IMR-90 (cell line): ENCODE measurements around the gene UTY. TPM values are rescaled to one million over a fixed set of nuclear protein-coding genes. Genes with fewer than 3 reads are reported as not detected.

Experiments
- ATAC-seq: fragments of 200-7000 bp; cut with Tn5 transposase; 2 replicates; pipeline ENCODE4 v1.9.1; 2020; ENCODE audit warnings: low read depth, mild to moderate bottlenecking, moderate library complexity
- BruUV-seq: library from RNA; stranded (reverse); fragments of 400-500 nt; replicated peaks from 2 replicates; lab custom pipeline; 2021; lab: Mats Ljungman, UMichigan
- CTCF ChIA-PET: fragments of 300-600 bp; formaldehyde crosslinking; extraction: SDS; loops from one replicate; lab custom pipeline; 2021; ENCODE audit warnings: antibody characterized with exemption; lab: Yijun Ruan, JAX
- POLR2A ChIA-PET: fragments of 300-600 bp; sonication (Branson Sonifier 250); formaldehyde crosslinking; loops from one replicate; lab custom pipeline; 2022; ENCODE audit warnings: antibody characterized with exemption; ENCODE audit not compliant: unreplicated experiment; lab: Charles Lee
- DNase-seq: peaks from one replicate; pipeline ENCODE4 v3.0.0; 2013
- H2AFZ ChIP-seq: replicated peaks from 2 replicates; pipeline ENCODE3; 2013; ENCODE audit warnings: low read length, mild to moderate bottlenecking; ENCODE audit not compliant: poor library complexity
- H2AK5ac ChIP-seq: 2 replicates; pipeline ENCODE4 v1.6.1; 2013; ENCODE audit warnings: low read depth, low read length, inconsistent platforms
- H2AK9ac ChIP-seq: replicated peaks from 2 replicates; pipeline ENCODE3; 2013; ENCODE audit warnings: mild to moderate bottlenecking, low read depth, low read length, moderate library complexity; ENCODE audit not compliant: poor library complexity
- H2BK120ac ChIP-seq: 2 replicates; pipeline ENCODE4 v1.6.1; 2013; ENCODE audit warnings: low read depth, low read length, inconsistent platforms
- H2BK15ac ChIP-seq: 3 replicates; pipeline ENCODE4 v1.6.1; 2013; ENCODE audit warnings: low read depth, low read length, inconsistent platforms
- H2BK20ac ChIP-seq: 2 replicates; pipeline ENCODE4 v1.6.1; 2013; ENCODE audit warnings: low read depth, mild to moderate bottlenecking, inconsistent platforms, low read length, moderate library complexity
- H2BK5ac ChIP-seq: 2 replicates; pipeline ENCODE4 v1.6.1; 2013; ENCODE audit warnings: mild to moderate bottlenecking, low read depth, low read length, inconsistent platforms; ENCODE audit not compliant: poor library complexity, severe bottlenecking
- H3K14ac ChIP-seq: replicated peaks from 2 replicates; pipeline ENCODE4 v1.6.1; 2013; ENCODE audit warnings: low read depth, low read length, inconsistent platforms
- H3K18ac ChIP-seq: 2 replicates; pipeline ENCODE4 v1.6.1; 2013; ENCODE audit warnings: low read depth, low read length, control low read depth
- H3K23ac ChIP-seq: 2 replicates; pipeline ENCODE4 v1.6.1; 2013; ENCODE audit warnings: low read depth, low read length, inconsistent platforms
- H3K27ac ChIP-seq: 2 replicates; pipeline ENCODE4 v1.5.1; 2013; ENCODE audit warnings: mild to moderate bottlenecking, control low read depth, low read length; ENCODE audit not compliant: insufficient read depth
- H3K27me3 ChIP-seq: 2 replicates; pipeline ENCODE4 v1.6.1; 2013; ENCODE audit warnings: low read length; ENCODE audit not compliant: control insufficient read depth, insufficient read depth
- H3K36me3 ChIP-seq: 2 replicates; pipeline ENCODE4 v1.6.1; 2013; ENCODE audit warnings: low read length, mixed read lengths; ENCODE audit not compliant: control insufficient read depth, insufficient read depth
- H3K4ac ChIP-seq: 2 replicates; pipeline ENCODE4 v1.6.1; 2013; ENCODE audit warnings: low read depth, low read length, inconsistent platforms
- H3K4me1 ChIP-seq: 2 replicates; pipeline ENCODE4 v1.6.1; 2013; ENCODE audit warnings: low read length, mixed read lengths; ENCODE audit not compliant: control insufficient read depth, insufficient read depth
- H3K4me2 ChIP-seq: 2 replicates; pipeline ENCODE4 v1.6.1; 2013; ENCODE audit warnings: low read depth, mild to moderate bottlenecking, control low read depth, low read length, moderate library complexity
- H3K4me3 ChIP-seq: 2 replicates; pipeline ENCODE4 v1.5.1; 2013; ENCODE audit warnings: low read depth, mild to moderate bottlenecking, control low read depth, low read length, moderate library complexity; ENCODE audit not compliant: insufficient read depth
- H3K56ac ChIP-seq: 2 replicates; pipeline ENCODE4 v1.6.1; 2013; ENCODE audit warnings: low read length, inconsistent platforms; ENCODE audit not compliant: insufficient read depth; ENCODE audit errors: extremely low read depth
- H3K79me1 ChIP-seq, 2 experiments: 2 replicates each; pipeline ENCODE4 v1.6.1; 2013; ENCODE audit warnings: low read length in 2 of 2, inconsistent platforms in 1 of 2, low read depth in 1 of 2
- H3K9ac ChIP-seq: 2 replicates; pipeline ENCODE4 v1.6.1; 2013; ENCODE audit warnings: low read depth, low read length, control low read depth
- H3K9me1 ChIP-seq: 2 replicates; pipeline ENCODE4 v1.6.1; 2013; ENCODE audit warnings: low read length, inconsistent platforms; ENCODE audit not compliant: insufficient read depth
- H3K9me3 ChIP-seq: 2 replicates; pipeline ENCODE4 v1.6.1; 2013; ENCODE audit warnings: low read length; ENCODE audit not compliant: control insufficient read depth, insufficient read depth
- H4K20me1 ChIP-seq: 2 replicates; pipeline ENCODE4 v1.6.1; 2013; ENCODE audit warnings: low read length, inconsistent platforms; ENCODE audit not compliant: insufficient read depth
- H4K5ac ChIP-seq: 2 replicates; pipeline ENCODE4 v1.6.1; 2013; ENCODE audit warnings: mild to moderate bottlenecking, low read depth, low read length, control low read depth
- H4K8ac ChIP-seq, 2 experiments: 2 replicates each; pipeline ENCODE4 v1.6.1; 2013; ENCODE audit warnings: low read depth in 2 of 2, low read length in 2 of 2, control low read depth in 1 of 2, inconsistent platforms in 1 of 2
- H4K91ac ChIP-seq: 2 replicates; pipeline ENCODE4 v1.6.1; 2013; ENCODE audit warnings: low read depth, low read length, inconsistent platforms; ENCODE audit not compliant: insufficient read depth
- WGBS, 2 experiments: methylation state at CpG; one replicate each; pipeline versions ENCODE4 v1.1.5 to v1.1.7; 2013; ENCODE audit warnings: missing lambda C conversion rate in 2 of 2; ENCODE audit not compliant: insufficient read length in 1 of 2; ENCODE audit errors: extremely low coverage in 2 of 2; 5-methylcytosine and 5-hydroxymethylcytosine counted together
- dilution Hi-C: fragments of 300-500 bp; cut with HindIII; formaldehyde crosslinking; loops from one replicate; pipeline ENCODE4 v1.14.3; 2018; ENCODE audit warnings: low sequenced_read_pairs; ENCODE audit not compliant: unreplicated experiment
- in situ Hi-C: fragments of 300-500 bp; cut with MboI; formaldehyde crosslinking; loops from 3 replicates; pipeline ENCODE4 v1.14.3; 2019; ENCODE audit warnings: low sequenced_read_pairs, inconsistent platforms, mixed read lengths
- intact Hi-C: fragments of 100-400 bp; cut with micrococcal nuclease; formaldehyde crosslinking; loops from 2 replicates; pipeline ENCODE4 v1.10.0; 2022
- polyA plus RNA-seq, 3 experiments: library from polyadenylated mRNA; depleted of rRNA; stranded (reverse); fragments of >200 nt; gene quantifications; 2 replicates each; pipeline ENCODE4 v1.2.3, GENCODE V29; 2012; ENCODE audit warnings: low replicate concordance in 1 of 3
- total RNA-seq: library from RNA; depleted of rRNA; stranded (reverse); fragments of >200 nt; gene quantifications from 2 replicates; pipeline ENCODE4 v1.2.3, GENCODE V29; 2012
- TF ChIP-seq, protein P1 (sequence below): fragments of 150-350 bp; IDR thresholded peaks from 2 replicates; pipeline ENCODE4 v1.6.1; 2016; ENCODE audit warnings: low read depth, mild to moderate bottlenecking, low read length, moderate library complexity, borderline replicate concordance

The UTY gene
- total and polyA plus RNA-seq, 2 of the 4 experiments (the other 2 are of a cell fraction), result not detected

DNA sequence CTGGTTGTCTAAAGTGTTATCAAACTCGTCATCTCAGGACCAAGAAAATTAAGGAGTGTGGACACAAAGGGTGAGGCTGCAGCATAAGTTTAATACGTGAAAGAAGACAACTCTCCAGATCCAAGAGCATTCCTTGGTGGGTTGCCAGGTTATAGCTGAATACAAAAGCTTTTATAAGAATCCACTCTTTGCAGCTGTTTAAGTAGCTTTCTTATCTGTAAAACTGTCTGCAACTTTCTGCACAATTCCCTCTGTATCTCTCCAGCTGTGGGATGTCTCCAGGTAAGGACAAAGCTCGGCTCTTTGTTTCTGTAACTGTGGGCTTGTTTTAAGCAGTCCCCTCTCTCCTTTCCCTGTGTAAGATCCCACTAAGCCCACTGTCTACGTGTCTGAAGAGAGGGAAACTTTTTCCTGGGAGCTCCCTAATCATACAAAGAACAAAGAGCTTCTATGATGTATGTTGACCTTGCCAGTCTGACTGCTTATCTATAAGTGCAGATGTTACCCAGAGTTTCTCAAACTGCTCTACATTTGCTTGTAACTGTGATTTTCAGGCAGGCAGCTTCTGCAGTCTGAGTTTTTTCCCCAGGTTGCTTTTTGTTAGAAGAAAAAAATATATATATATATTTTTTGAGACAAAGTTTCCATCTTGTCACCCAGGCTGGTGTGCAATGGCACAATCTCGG lies 268.7 kb downstream of the UTY start:
- Histone ChIP-seq H3K9ac (no peak overlapping the region), H4K91ac (no peak overlapping the region), H2BK15ac (no peak overlapping the region), H3K4ac (no peak overlapping the region), H3K18ac (no peak overlapping the region), H2BK20ac (no peak overlapping the region), H2AK9ac (no peak overlapping the region), H3K4me1 (no peaks in the 10 kb centered on the region), H3K4me2 (no peak overlapping the region), H2AK5ac (no peak overlapping the region), H2BK5ac (no peak overlapping the region), H2BK120ac (no peak overlapping the region), H3K56ac (no peak overlapping the region), H3K27me3 (no peaks in the 10 kb centered on the region), H2AFZ (no peak overlapping the region), H3K79me1 (no peaks in the 10 kb centered on the region), H3K14ac (no peak overlapping the region), H3K23ac (no peak overlapping the region), H4K20me1 (no peaks in the 10 kb centered on the region), H3K27ac (no peak overlapping the region), H3K9me3 (no peaks in the 10 kb centered on the region), H3K4me3 (no peak overlapping the region), H4K8ac (no peak overlapping the region), H3K36me3 (no peaks in the 10 kb centered on the region), H3K9me1 (no peaks in the 10 kb centered on the region), H4K5ac (no peak overlapping the region)
- no TSS peak for BruUV-seq
- intact Hi-C loops (no loop called here), dilution Hi-C loops (no loop called here), in situ Hi-C loops (no loop called here)
- TF ChIP-seq, protein P1, sequence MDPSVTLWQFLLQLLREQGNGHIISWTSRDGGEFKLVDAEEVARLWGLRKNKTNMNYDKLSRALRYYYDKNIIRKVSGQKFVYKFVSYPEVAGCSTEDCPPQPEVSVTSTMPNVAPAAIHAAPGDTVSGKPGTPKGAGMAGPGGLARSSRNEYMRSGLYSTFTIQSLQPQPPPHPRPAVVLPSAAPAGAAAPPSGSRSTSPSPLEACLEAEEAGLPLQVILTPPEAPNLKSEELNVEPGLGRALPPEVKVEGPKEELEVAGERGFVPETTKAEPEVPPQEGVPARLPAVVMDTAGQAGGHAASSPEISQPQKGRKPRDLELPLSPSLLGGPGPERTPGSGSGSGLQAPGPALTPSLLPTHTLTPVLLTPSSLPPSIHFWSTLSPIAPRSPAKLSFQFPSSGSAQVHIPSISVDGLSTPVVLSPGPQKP, result no peak
- CTCF ChIA-PET, result no interaction called here
- POLR2A ChIA-PET, result no interaction called here
- ATAC-seq (no peak), DNase-seq (no peak)
- WGBS, 2 experiments, result no CpG with 5 or more reads among the region's 5 CpGs
